ENCODE measurements around the gene ARHGAP18. TPM values are rescaled to one million over a fixed set of nuclear protein-coding genes. Genes with fewer than 3 reads are reported as not detected.

Gene ARHGAP18
- total RNA-seq, 6 experiments from 2014 or later, result 70.8 to 81.2 (median 76.0) TPM

DNA sequence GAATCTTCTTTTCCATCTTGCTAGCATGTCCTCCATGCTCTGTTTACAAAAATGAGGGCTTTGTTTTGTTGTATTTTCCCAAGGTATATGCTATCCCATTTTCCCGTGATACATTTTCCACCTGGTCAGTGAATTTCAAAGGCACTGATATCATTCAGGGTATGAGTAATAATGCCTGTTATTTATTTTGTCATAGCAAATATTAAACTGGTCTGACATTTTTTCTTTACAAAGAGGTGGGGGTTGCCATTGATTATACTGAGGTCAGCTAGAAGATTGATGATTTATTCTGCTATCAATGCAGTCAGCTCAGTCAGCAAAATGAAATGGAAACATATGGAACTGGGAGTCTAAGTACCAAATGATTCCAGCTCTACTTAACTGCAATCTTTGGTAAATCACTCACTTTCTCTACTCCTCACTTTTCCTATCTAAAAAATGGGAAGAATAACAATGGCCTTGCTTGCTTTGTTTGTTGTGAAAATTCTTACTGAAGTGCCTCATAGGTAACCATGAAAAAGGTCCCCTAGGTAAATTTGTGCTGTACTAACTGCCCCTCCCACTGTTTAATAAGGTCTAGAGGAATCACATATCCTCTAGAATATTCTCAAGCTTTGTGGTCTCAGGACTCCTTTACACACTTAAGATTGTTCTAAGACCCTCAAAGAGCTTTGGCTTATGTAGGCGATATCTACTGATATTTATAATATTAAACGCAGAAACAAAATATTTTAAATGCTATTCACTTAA is 64.0 kb downstream of the ARHGAP18 start:
- no peak for DNase-seq
- Mint-ChIP-seq H3K9me3 (no peaks in the 10 kb centered on the region), H3K36me3 (ENCODE audit: low read depth) (peaks cover 17% of the 10 kb centered on the region), H3K27me3 (ENCODE audit: insufficient read depth) (no peaks in the 10 kb centered on the region), H3K4me3 (peak overlapping the region; percentile 56), H3K27ac (peak overlapping the region; percentile 89), H3K4me1 (ENCODE audit: low read depth) (peaks cover 79% of the 10 kb centered on the region)
- TF ChIP-seq, protein P1, sequence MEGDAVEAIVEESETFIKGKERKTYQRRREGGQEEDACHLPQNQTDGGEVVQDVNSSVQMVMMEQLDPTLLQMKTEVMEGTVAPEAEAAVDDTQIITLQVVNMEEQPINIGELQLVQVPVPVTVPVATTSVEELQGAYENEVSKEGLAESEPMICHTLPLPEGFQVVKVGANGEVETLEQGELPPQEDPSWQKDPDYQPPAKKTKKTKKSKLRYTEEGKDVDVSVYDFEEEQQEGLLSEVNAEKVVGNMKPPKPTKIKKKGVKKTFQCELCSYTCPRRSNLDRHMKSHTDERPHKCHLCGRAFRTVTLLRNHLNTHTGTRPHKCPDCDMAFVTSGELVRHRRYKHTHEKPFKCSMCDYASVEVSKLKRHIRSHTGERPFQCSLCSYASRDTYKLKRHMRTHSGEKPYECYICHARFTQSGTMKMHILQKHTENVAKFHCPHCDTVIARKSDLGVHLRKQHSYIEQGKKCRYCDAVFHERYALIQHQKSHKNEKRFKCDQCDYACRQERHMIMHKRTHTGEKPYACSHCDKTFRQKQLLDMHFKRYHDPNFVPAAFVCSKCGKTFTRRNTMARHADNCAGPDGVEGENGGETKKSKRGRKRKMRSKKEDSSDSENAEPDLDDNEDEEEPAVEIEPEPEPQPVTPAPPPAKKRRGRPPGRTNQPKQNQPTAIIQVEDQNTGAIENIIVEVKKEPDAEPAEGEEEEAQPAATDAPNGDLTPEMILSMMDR (IDR thresholded peaks at IDR 0.05), result no peak

- peak overlapping the region; percentile 56 for H3K4me3 Mint-ChIP-seq
- H3K9me3 Mint-ChIP-seq, result no peaks in the 10 kb centered on the region
- no peaks in the 10 kb centered on the region for H3K27me3 Mint-ChIP-seq (ENCODE audit: insufficient read depth)
- no peak for DNase-seq
- H3K27ac Mint-ChIP-seq, result peak overlapping the region; percentile 89
- H3K4me1 Mint-ChIP-seq (ENCODE audit: low read depth), result peaks cover 80% of the 10 kb centered on the region
- H3K36me3 Mint-ChIP-seq (ENCODE audit: low read depth), result peaks cover 15% of the 10 kb centered on the region
- TF ChIP-seq, protein P1 (IDR thresholded peaks at IDR 0.05), result no peak
Measured at GRCh38 chr6:129645106-129645829, 64.7 kb downstream of the ARHGAP18 start.

DNA sequence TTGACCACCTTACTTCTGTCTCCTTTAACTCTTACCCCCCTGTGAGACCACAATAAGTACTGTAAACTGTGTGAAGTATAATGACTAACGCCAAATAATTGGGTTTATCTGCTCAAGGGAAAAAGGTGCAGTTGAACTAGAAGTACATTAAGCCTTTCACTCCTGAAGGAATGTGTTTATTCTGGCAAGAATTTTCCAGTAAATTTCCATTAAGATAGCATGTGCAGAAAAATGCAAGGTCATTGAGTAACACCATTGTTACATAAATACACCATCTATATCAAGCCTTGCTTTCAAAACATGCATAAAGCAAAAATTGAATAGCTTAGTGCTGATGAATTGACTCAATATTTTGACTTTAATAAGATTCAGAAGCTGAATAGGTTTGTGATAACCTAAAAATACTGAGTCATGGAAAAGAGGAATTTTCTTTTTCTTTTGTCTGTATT is 65.4 kb downstream of the ARHGAP18 start:
- Mint-ChIP-seq H3K36me3 (ENCODE audit: low read depth) (peaks cover 15% of the 10 kb centered on the region), H3K9me3 (no peaks in the 10 kb centered on the region), H3K4me1 (ENCODE audit: low read depth) (peaks cover 80% of the 10 kb centered on the region), H3K4me3 (peak overlapping the region; percentile 56), H3K27me3 (ENCODE audit: insufficient read depth) (no peaks in the 10 kb centered on the region), H3K27ac (peak overlapping the region; percentile 89)
- DNase-seq, result peak; percentile 53
- TF ChIP-seq, protein P1 (IDR thresholded peaks at IDR 0.05), result no peak

DNA sequence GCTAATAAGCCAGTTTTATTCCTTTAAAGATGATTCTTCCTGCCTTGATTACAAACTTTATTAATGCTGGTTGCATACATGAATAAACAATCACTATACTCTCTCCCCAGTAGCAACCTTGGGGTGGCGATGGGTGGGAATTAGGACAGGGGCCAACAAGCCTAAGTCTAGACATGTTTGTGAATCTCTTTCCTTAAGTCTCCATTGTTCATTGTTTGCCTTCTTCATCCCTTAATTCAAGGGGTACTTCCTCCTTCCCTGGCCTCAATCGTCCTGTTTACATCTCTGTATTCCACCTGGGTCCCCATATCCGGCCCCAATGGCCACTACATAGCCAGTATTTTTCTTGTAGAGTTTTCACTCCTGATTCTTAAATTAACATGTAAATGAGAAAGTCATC is 66.0 kb downstream of the ARHGAP18 start:
- no peak for DNase-seq
- Mint-ChIP-seq H3K36me3 (ENCODE audit: low read depth) (peaks cover 18% of the 10 kb centered on the region), H3K27ac (peak overlapping the region; percentile 89), H3K27me3 (ENCODE audit: insufficient read depth) (no peaks in the 10 kb centered on the region), H3K4me1 (ENCODE audit: low read depth) (peaks cover 83% of the 10 kb centered on the region), H3K9me3 (no peaks in the 10 kb centered on the region), H3K4me3 (peak overlapping the region; percentile 11; the same call in 1 of the 2 replicates)
- TF ChIP-seq, protein P1 (IDR thresholded peaks at IDR 0.05), result no peak

- Mint-ChIP-seq H3K27ac (peak overlapping the region; percentile 33; the same call in 1 of the 2 replicates), H3K36me3 (ENCODE audit: low read depth) (peaks cover 22% of the 10 kb centered on the region), H3K27me3 (ENCODE audit: insufficient read depth) (no peaks in the 10 kb centered on the region), H3K4me1 (ENCODE audit: low read depth) (peaks cover 86% of the 10 kb centered on the region), H3K9me3 (no peaks in the 10 kb centered on the region), H3K4me3 (no peak overlapping the region)
- TF ChIP-seq, protein P1 (IDR thresholded peaks at IDR 0.05), result no peak
- DNase-seq, result no peak
Measured at GRCh38 chr6:129643176-129643575, 66.8 kb downstream of the ARHGAP18 start.
